Psoas muscle (tissue), 8 donors: ENCODE data around the gene CBL. TPM values are rescaled to one million over a fixed set of nuclear protein-coding genes. Genes with fewer than 3 reads are reported as not detected.
"Not testable (repeated sequence)": the region's sequence is repeated elsewhere in the genome, so short reads cannot be mapped to it uniquely, and the experiment has no call there.

ENCODE experiments used
- ATAC-seq, 4 donors: fragments of 200-7000 bp; cut with Tn5 transposase; one replicate each; pipeline ENCODE4 v1.9.1; 2020; ENCODE audit warnings: moderate library complexity in 3 of 4, mild to moderate bottlenecking in 2 of 4
- DNase-seq, 2 donors: peaks; one replicate each; pipeline ENCODE4 v3.0.0-alpha.2; 2020
- H3K27ac ChIP-seq: fragments of 200-600 bp; one replicate; pipeline ENCODE4 v1.8.0; 2022
- H3K27me3 ChIP-seq, 3 donors: fragments of 200-600 bp in 1 of 3; one replicate each; pipeline versions ENCODE4 v1.6.1 to v1.8.0; 2013 to 2022; ENCODE audit warnings: low read length in 2 of 3, mild to moderate bottlenecking in 2 of 3, moderate library complexity in 1 of 3; ENCODE audit not compliant: insufficient read depth in 3 of 3
- H3K36me3 ChIP-seq, 2 donors: fragments of 200-600 bp in 1 of 2; one replicate each; pipeline versions ENCODE4 v1.6.1 to v1.8.0; 2013 to 2022; ENCODE audit warnings: low read depth in 1 of 2, mild to moderate bottlenecking in 1 of 2, moderate library complexity in 1 of 2; ENCODE audit not compliant: insufficient read depth in 1 of 2
- H3K4me1 ChIP-seq: fragments of 200-600 bp; one replicate; pipeline ENCODE4 v1.8.0; 2022
- H3K4me3 ChIP-seq: fragments of 200-600 bp; one replicate; pipeline ENCODE4 v1.8.0; 2022; ENCODE audit warnings: mild to moderate bottlenecking
- H3K9me3 ChIP-seq: fragments of 200-600 bp; one replicate; pipeline ENCODE4 v1.8.0; 2022
- WGBS, 3 donors: extraction: QIAGEN DNeasy Blood & Tissue Kit; methylation state at CpG; one replicate each; pipeline versions ENCODE4 v1.1.6 to v1.1.7; 2013; 5-methylcytosine and 5-hydroxymethylcytosine counted together
- intact Hi-C, 2 donors: fragments of 100-400 bp; cut with DNase I; formaldehyde crosslinking; loops; one replicate each; pipeline versions ENCODE4 v1.11.0 to v1.14.2; 2022
- polyA plus RNA-seq, 3 donors: library from polyadenylated mRNA; stranded (reverse); fragments of 200-250 nt; gene quantifications; one replicate each; pipeline ENCODE4 v1.2.3, GENCODE V29; 2013
- total RNA-seq, 4 donors: library from RNA; stranded (reverse); fragmentation: NEBNext Ultra II Directional in 2 of 4; extraction: Animal tissue kit (Norgen Biotek cat#: 25700) in 2 of 4; gene quantifications; one replicate each; pipeline versions ENCODE4 v1.2.1 to v1.2.4, GENCODE V29; 2021 to 2023
- TF ChIP-seq, protein P1 (sequence below): fragments of 200-600 bp; IDR thresholded peaks from one replicate; pipeline ENCODE4 v1.8.0; 2022; ENCODE audit warnings: antibody characterized with exemption
- donor health status: healthy with polysubstance abuse.
- donor health status: DM: no; HTN: no; CAD: no; lungs with moderate emphysema.
- donor health status: Bipolar disorder and iron deficiency.
- donor health status: healthy.
- donor health status: DM: yes; HTN: yes; CAD: no.
- donor health status: DM: no; HTN: no; CAD: no.
- donor health status: DM: no; HTN: no; CAD: no.
- donor health status: DM: yes; HTN: yes; CAD: no.

Gene CBL
- total and polyA plus RNA-seq, 7 donors, result 0.94 to 7.6 (median 3.6) TPM

- H3K4me1 ChIP-seq, result peaks cover 2% of the 10 kb centered on the region
- H3K27me3 ChIP-seq, result no peaks in the 10 kb centered on the region
- intact Hi-C loops, result loop anchor here (5.0 kb wide), 2 partner anchors 48 to 93 kb away; partner anchors contain the start of genes ABCG4 (in 1 of the 2) and DPAGT1 (in 1 of the 2)
- no peaks in the 10 kb centered on the region for H3K36me3 ChIP-seq
- no peak overlapping the region for H3K4me3 ChIP-seq
- WGBS, 3 donors, result 65 to 77% (median 69%) methylated on average over 6 to 7 of the region's 7 CpGs
- H3K27ac ChIP-seq, result no peak overlapping the region
- TF ChIP-seq, protein P1, sequence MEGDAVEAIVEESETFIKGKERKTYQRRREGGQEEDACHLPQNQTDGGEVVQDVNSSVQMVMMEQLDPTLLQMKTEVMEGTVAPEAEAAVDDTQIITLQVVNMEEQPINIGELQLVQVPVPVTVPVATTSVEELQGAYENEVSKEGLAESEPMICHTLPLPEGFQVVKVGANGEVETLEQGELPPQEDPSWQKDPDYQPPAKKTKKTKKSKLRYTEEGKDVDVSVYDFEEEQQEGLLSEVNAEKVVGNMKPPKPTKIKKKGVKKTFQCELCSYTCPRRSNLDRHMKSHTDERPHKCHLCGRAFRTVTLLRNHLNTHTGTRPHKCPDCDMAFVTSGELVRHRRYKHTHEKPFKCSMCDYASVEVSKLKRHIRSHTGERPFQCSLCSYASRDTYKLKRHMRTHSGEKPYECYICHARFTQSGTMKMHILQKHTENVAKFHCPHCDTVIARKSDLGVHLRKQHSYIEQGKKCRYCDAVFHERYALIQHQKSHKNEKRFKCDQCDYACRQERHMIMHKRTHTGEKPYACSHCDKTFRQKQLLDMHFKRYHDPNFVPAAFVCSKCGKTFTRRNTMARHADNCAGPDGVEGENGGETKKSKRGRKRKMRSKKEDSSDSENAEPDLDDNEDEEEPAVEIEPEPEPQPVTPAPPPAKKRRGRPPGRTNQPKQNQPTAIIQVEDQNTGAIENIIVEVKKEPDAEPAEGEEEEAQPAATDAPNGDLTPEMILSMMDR, result no peak
- ATAC-seq, result no peak
- no peak for DNase-seq
- no peaks in the 10 kb centered on the region for H3K9me3 ChIP-seq
Observed at GRCh38 chr11:119194811-119195440, 11.2 kb upstream of the CBL start.

DNA sequence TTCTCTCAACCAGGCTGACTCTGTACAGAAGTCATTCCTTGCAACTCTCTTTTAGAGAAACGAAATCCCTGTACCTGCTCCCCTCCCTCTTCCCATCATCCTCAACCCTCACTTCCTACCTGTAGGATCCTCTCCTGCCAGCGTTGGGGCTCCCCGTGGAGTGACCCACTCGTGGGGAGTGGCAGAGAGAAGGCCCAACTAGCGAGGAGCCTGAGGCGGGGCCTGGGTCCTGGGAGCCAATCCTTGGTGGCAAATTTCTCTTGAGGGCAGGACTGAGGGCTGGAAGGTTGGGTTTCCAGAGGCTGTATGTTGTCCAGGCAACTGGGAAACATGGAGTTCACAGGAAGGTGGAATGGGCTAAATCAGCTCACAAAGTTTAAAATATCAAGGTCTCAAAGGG is 10.5 kb upstream of the CBL start:
- Histone ChIP-seq H3K4me3 (no peak overlapping the region), H3K9me3 (no peaks in the 10 kb centered on the region), H3K27ac (no peak overlapping the region), H3K27me3 (no peaks in the 10 kb centered on the region), H3K4me1 (peaks cover 2% of the 10 kb centered on the region), H3K36me3 (no peaks in the 10 kb centered on the region)
- 33 to 35% (median 34%) methylated on average over 6 of the region's 6 CpGs for WGBS, 3 donors
- TF ChIP-seq, protein P1, result no peak
- ATAC-seq, result peak in 3 of 4 donors; percentile 29 to 44 (median 41)
- intact Hi-C loops, result loop anchor here in 1 of 2 donors (5.0 kb wide), 1 partner anchor 93 kb away; the partner anchor contains the start of gene DPAGT1
- no peak for DNase-seq

DNA sequence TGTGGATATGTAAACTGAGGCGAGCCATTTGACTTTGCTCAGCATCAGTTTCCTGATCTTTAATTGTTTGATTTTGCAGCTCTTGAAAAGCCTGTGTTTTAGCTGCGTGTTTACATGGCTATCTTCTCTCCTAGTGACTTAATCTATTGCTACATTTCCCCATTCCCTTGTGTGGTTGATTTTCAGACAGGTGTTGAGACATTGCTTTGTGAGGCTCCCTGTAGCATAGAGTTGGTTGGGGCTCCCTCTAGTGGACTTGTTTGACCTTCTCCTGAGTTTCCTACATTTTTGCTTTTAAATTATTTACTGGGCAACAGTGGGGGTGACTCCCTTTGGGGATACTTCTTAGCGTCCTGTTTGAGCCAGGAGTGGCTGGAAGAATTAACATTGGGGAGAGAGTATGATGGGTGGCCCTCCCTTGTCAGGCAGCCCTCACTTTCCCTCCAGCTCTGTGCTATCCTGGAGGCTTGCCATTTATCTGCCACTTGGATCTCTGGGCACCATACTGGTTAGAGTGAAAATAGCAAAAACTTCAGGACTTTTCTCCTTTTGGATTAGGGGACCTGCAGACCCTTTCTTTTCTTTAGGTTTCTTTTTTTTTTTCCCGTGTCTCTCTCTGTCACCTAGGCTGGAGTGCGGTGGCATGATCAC is 9.2 kb upstream of the CBL start:
- TF ChIP-seq, protein P1, result peak; percentile 73
- intact Hi-C loops, result loop anchor here in 1 of 2 donors (1.0 to 5.0 kb wide), 3 partner anchors 29 to 95 kb away; partner anchors contain the start of genes DPAGT1 and NLRX1
- H3K27ac ChIP-seq, result no peak overlapping the region
- no peaks in the 10 kb centered on the region for H3K9me3 ChIP-seq
- no peak overlapping the region for H3K4me3 ChIP-seq
- 42 to 45% (median 44%) methylated on average over 5 of the region's 5 CpGs for WGBS, 3 donors
- ATAC-seq (peak; percentile 93 to 98 (median 96)), DNase-seq (no peak)
- no peaks in the 10 kb centered on the region for H3K36me3 ChIP-seq
- peaks cover 2% of the 10 kb centered on the region for H3K4me1 ChIP-seq
- no peaks in the 10 kb centered on the region for H3K27me3 ChIP-seq

GRCh38 chr11:119198925-119199324 is 7.2 kb upstream of the CBL start:
- ATAC-seq, result no peak
- no peak overlapping the region for H3K27ac ChIP-seq
- TF ChIP-seq, protein P1, result no peak
- no peak overlapping the region for H3K4me3 ChIP-seq
- no peak for DNase-seq
- H3K27me3 ChIP-seq, result no peaks in the 10 kb centered on the region
- H3K4me1 ChIP-seq, result peaks cover 2% of the 10 kb centered on the region
- H3K36me3 ChIP-seq, result no peaks in the 10 kb centered on the region
- no peaks in the 10 kb centered on the region for H3K9me3 ChIP-seq
- intact Hi-C loops, result loop anchor here in 1 of 2 donors (5.0 kb wide), 1 partner anchor 97 kb away; the partner anchor contains the start of gene DPAGT1
- WGBS, 3 donors, result 82 to 92% (median 90%) methylated on average over 6 of the region's 6 CpGs

DNA sequence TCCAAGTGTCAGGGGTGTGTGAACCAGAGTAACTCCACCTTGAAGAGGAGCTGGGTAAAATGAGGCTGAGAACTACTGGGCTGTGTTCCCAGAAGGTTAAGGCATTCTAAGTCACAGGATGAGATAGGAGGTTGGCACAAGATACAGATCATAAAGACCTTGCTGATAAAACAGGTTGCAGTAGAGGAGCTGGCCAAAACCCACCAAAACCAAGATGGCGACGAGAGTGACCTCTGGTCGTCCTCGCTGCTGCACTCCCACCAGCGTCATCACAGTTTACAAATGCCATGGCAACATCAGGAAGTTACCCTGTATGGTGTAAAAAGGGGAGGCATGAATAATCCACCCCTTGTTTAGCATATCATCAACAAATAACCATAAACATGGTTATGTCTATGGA is 4.9 kb upstream of the CBL start:
- not testable (repeated sequence) for H3K27ac ChIP-seq, H3K36me3 ChIP-seq, H3K9me3 ChIP-seq, DNase-seq, H3K27me3 ChIP-seq, H3K4me3 ChIP-seq, ATAC-seq, H3K4me1 ChIP-seq
- intact Hi-C loops, result loop anchor here in 1 of 2 donors (10.0 kb wide), 2 partner anchors 84 to 114 kb away; partner anchors contain the start of gene MCAM
- 80 to 90% (median 83%) methylated on average over 5 of the region's 5 CpGs for WGBS, 3 donors
